H1 (cell line): ENCODE data around the gene NANOS2. TPM values are rescaled to one million over a fixed set of nuclear protein-coding genes. Genes with fewer than 3 reads are reported as not detected.

Experiments
- CTCF ChIA-PET: fragments of 300-600 bp; sonication (Branson Sonifier 250); formaldehyde crosslinking; loops from one replicate; lab custom pipeline; 2021; ENCODE audit not compliant: partially characterized antibody; lab: Charles Lee
- POLR2A ChIA-PET: fragments of 300-600 bp; sonication (Branson Sonifier 250); formaldehyde crosslinking; loops from one replicate; lab custom pipeline; 2021; ENCODE audit warnings: inconsistent platforms; ENCODE audit not compliant: partially characterized antibody; lab: Charles Lee
- DNase-seq, 2 experiments: peaks; one replicate each; pipeline versions ENCODE4 v3.0.0 to v3.0.0-alpha.2; 2010 to 2022; ENCODE audit warnings: low spot score in 2 of 2, low read depth in 1 of 2, mixed read lengths in 1 of 2
- FAIRE-seq: peaks from 2 replicates; lab custom pipeline; 2011; peaks lifted over from hg19 to GRCh38; lab: Jason Lieb, UNC
- H2AFZ ChIP-seq: 2 replicates; pipeline ENCODE4 v1.8.1; 2012; ENCODE audit warnings: low read length, inconsistent platforms
- H2AK5ac ChIP-seq: 2 replicates; pipeline ENCODE4 v1.6.1; 2013; ENCODE audit warnings: low read depth, low read length
- H2BK120ac ChIP-seq: replicated peaks from 2 replicates; pipeline ENCODE3; 2013; ENCODE audit warnings: low read depth, low read length, inconsistent platforms
- H2BK12ac ChIP-seq: 2 replicates; pipeline ENCODE4 v1.6.1; 2013; ENCODE audit warnings: low read depth, low read length
- H2BK15ac ChIP-seq: 2 replicates; pipeline ENCODE4 v1.6.1; 2013; ENCODE audit warnings: low read length
- H2BK20ac ChIP-seq: 2 replicates; pipeline ENCODE4 v1.6.1; 2013; ENCODE audit warnings: low read length
- H2BK5ac ChIP-seq: 2 replicates; pipeline ENCODE4 v1.6.1; 2013; ENCODE audit warnings: low read depth, low read length
- H3K14ac ChIP-seq: 2 replicates; pipeline ENCODE4 v1.6.1; 2013; ENCODE audit warnings: inconsistent platforms; ENCODE audit not compliant: insufficient read length
- H3K18ac ChIP-seq: 2 replicates; pipeline ENCODE4 v1.6.1; 2013; ENCODE audit warnings: low read length; ENCODE audit errors: extremely low read depth
- H3K23ac ChIP-seq: 2 replicates; pipeline ENCODE4 v1.6.1; 2013; ENCODE audit warnings: inconsistent platforms; ENCODE audit not compliant: insufficient read length
- H3K23me2 ChIP-seq: 2 replicates; pipeline ENCODE4 v1.6.1; 2013; ENCODE audit warnings: low read depth, low read length
- H3K27ac ChIP-seq: 2 replicates; pipeline ENCODE4 v1.6.1; 2011; ENCODE audit warnings: low read depth, low read length, inconsistent platforms
- H3K27me3 ChIP-seq, 4 experiments: replicated peaks in 1 of 4; 1 replicate in 1 of 4; 2 replicates in 3 of 4; pipeline versions ENCODE4 v1.6.1 to v1.8.1; 2011 to 2013; ENCODE audit warnings: low read length in 3 of 4, mild to moderate bottlenecking in 3 of 4, inconsistent platforms in 2 of 4, mixed read lengths in 2 of 4, moderate library complexity in 1 of 4; ENCODE audit not compliant: control insufficient read depth in 3 of 4, insufficient read depth in 3 of 4; ENCODE audit errors: extremely low read depth in 1 of 4
- H3K36me3 ChIP-seq, 4 experiments: 2 replicates each; pipeline versions ENCODE4 v1.6.1 to v1.8.1; 2011 to 2013; ENCODE audit warnings: mild to moderate bottlenecking in 4 of 4, low read length in 3 of 4, moderate library complexity in 2 of 4, control low read depth in 1 of 4, inconsistent platforms in 1 of 4; ENCODE audit not compliant: insufficient read depth in 4 of 4, control insufficient read depth in 2 of 4
- H3K4ac ChIP-seq: replicated peaks from 2 replicates; pipeline ENCODE3; 2013; ENCODE audit warnings: low read length, low read depth, mixed read lengths, inconsistent platforms; ENCODE audit not compliant: insufficient read length
- H3K4me1 ChIP-seq, 4 experiments: replicated peaks in 1 of 4; 1 replicate in 1 of 4; 2 replicates in 3 of 4; pipeline versions ENCODE4 v1.6.1 to v1.8.1; 2011 to 2013; ENCODE audit warnings: low read length in 3 of 4, inconsistent platforms in 2 of 4, mixed read lengths in 1 of 4; ENCODE audit not compliant: insufficient read depth in 4 of 4, control insufficient read depth in 3 of 4
- H3K4me2 ChIP-seq, 2 experiments: 2 replicates each; pipeline versions ENCODE4 v1.6.1 to v1.8.1; 2011 to 2013; ENCODE audit warnings: low read depth in 2 of 2, low read length in 2 of 2, control low read depth in 1 of 2, inconsistent platforms in 1 of 2, mild to moderate bottlenecking in 1 of 2; ENCODE audit not compliant: insufficient read depth in 1 of 2
- H3K4me3 ChIP-seq, 4 experiments: fragments of 200-600, 300-600 bp in 1 of 4; sonication (generic), shearing (Covaris generic), sonication (Bioruptor Twin) in 1 of 4; 2 replicates each; pipeline versions ENCODE4 v1.5.1 to v1.8.1; 2011 to 2016; ENCODE audit warnings: low read length in 4 of 4, low read depth in 3 of 4, control low read depth in 2 of 4, inconsistent platforms in 2 of 4, mild to moderate bottlenecking in 2 of 4, mixed read lengths in 1 of 4, moderate library complexity in 1 of 4; ENCODE audit not compliant: insufficient read depth in 2 of 4; ENCODE audit errors: extremely low read depth in 1 of 4
- H3K56ac ChIP-seq: replicated peaks from 2 replicates; pipeline ENCODE3; 2013; ENCODE audit warnings: low read depth, mild to moderate bottlenecking, mixed read lengths, low read length, inconsistent platforms; ENCODE audit not compliant: insufficient read length
- H3K79me1 ChIP-seq: 2 replicates; pipeline ENCODE4 v1.6.1; 2013; ENCODE audit warnings: low read depth, low read length, control low read depth
- H3K79me2 ChIP-seq, 2 experiments: 2 replicates each; pipeline versions ENCODE4 v1.6.1 to v1.8.1; 2012 to 2013; ENCODE audit warnings: low read length in 2 of 2, mild to moderate bottlenecking in 2 of 2, inconsistent platforms in 1 of 2; ENCODE audit not compliant: insufficient read depth in 2 of 2, control insufficient read depth in 1 of 2
- H3K9ac ChIP-seq, 4 experiments: replicated peaks in 1 of 4; 1 replicate in 1 of 4; 2 replicates in 3 of 4; pipeline versions ENCODE4 v1.6.1 to v1.8.1; 2011 to 2013; ENCODE audit warnings: low read depth in 3 of 4, low read length in 3 of 4, control low read depth in 2 of 4, mild to moderate bottlenecking in 2 of 4, moderate library complexity in 2 of 4, inconsistent platforms in 1 of 4; ENCODE audit errors: extremely low read depth in 1 of 4
- H3K9me3 ChIP-seq, 2 experiments: 2 replicates each; pipeline versions ENCODE4 v1.6.1 to v1.8.1; 2012 to 2013; ENCODE audit warnings: mild to moderate bottlenecking in 2 of 2, moderate library complexity in 2 of 2, control low read depth in 1 of 2, inconsistent platforms in 1 of 2, low read depth in 1 of 2, low read length in 1 of 2, mixed read lengths in 1 of 2; ENCODE audit not compliant: insufficient read depth in 2 of 2
- H4K20me1 ChIP-seq, 2 experiments: replicated peaks in 1 of 2; 2 replicates each; pipeline versions ENCODE3 to v1.8.1; 2011 to 2013; ENCODE audit warnings: inconsistent platforms in 2 of 2, low read length in 2 of 2, mild to moderate bottlenecking in 1 of 2; ENCODE audit not compliant: insufficient read depth in 2 of 2, control insufficient read depth in 1 of 2
- H4K5ac ChIP-seq: 2 replicates; pipeline ENCODE4 v1.6.1; 2013; ENCODE audit warnings: low read length, low read depth, mixed read lengths, inconsistent platforms; ENCODE audit not compliant: insufficient read length
- H4K8ac ChIP-seq: 2 replicates; pipeline ENCODE4 v1.8.0; 2013; ENCODE audit warnings: mild to moderate bottlenecking, moderate library complexity, low read length, inconsistent platforms; ENCODE audit not compliant: insufficient read depth; ENCODE audit errors: extremely low read depth
- H4K91ac ChIP-seq: replicated peaks from 2 replicates; pipeline ENCODE3; 2013; ENCODE audit warnings: low read length, mixed read lengths, inconsistent platforms; ENCODE audit not compliant: insufficient read length
- BACH1 ChIP-seq: IDR thresholded peaks from 2 replicates; pipeline ENCODE4 v1.6.1; 2012; ENCODE audit warnings: low read length, improper control_type of control experiment
- BCL11A ChIP-seq, 2 experiments: IDR thresholded peaks; one replicate each; pipeline ENCODE4 v1.6.1; 2011; ENCODE audit warnings: low read depth in 2 of 2, low read length in 2 of 2, mild to moderate bottlenecking in 2 of 2
- CBX5 ChIP-seq: fragments of 300-800, 300-1000 bp; sonication (generic); IDR thresholded peaks from 2 replicates; pipeline ENCODE4 v1.7.1; 2016; ENCODE audit warnings: antibody characterized with exemption, low read length, low read depth
- EGR1 ChIP-seq: IDR thresholded peaks from 2 replicates; pipeline ENCODE4 v1.6.1; 2011; ENCODE audit warnings: low read depth, low read length, borderline replicate concordance
- POLR2A ChIP-seq, 2 experiments: IDR thresholded peaks; 1 replicate in 1 of 2; 2 replicates in 1 of 2; pipeline ENCODE4 v1.6.1; 2011; ENCODE audit warnings: low read depth in 2 of 2, low read length in 2 of 2, mild to moderate bottlenecking in 2 of 2; ENCODE audit errors: control extremely low read depth in 1 of 2
- RBBP5 ChIP-seq: IDR thresholded peaks from 2 replicates; pipeline ENCODE4 v1.7.1; 2012; ENCODE audit warnings: low read depth, mild to moderate bottlenecking, inconsistent platforms, low read length, moderate library complexity, borderline replicate concordance
- SAP30 ChIP-seq: fragments of 300-600 bp; sonication (generic); IDR thresholded peaks from 2 replicates; pipeline ENCODE4 v1.7.1; 2012; ENCODE audit warnings: low read length, moderate library complexity, mild to moderate bottlenecking, inconsistent platforms; ENCODE audit not compliant: insufficient read depth, insufficient replicate concordance
- SP2 ChIP-seq: IDR thresholded peaks from 2 replicates; pipeline ENCODE4 v1.6.1; 2012; ENCODE audit warnings: mild to moderate bottlenecking, low read length, inconsistent platforms
- WGBS, 2 experiments: shearing (Covaris generic) in 1 of 2; methylation state at CpG; one replicate each; pipeline versions ENCODE4 v1.1.6 to v1.1.7; 2013 to 2015; ENCODE audit warnings: low lambda C conversion rate in 2 of 2, mixed read lengths in 2 of 2, inconsistent platforms in 1 of 2, low coverage in 1 of 2, missing lambda C conversion rate in 1 of 2; ENCODE audit not compliant: insufficient replicate concordance in 2 of 2, insufficient coverage in 1 of 2, insufficient read length in 1 of 2; ENCODE audit errors: extremely low coverage in 1 of 2, missing lambda C conversion rate in 1 of 2; 5-methylcytosine and 5-hydroxymethylcytosine counted together
- polyA plus RNA-seq, 7 experiments: library from polyadenylated mRNA; depleted of rRNA in 3 of 7; stranded (reverse) in 5 of 7; unstranded in 2 of 7; fragments of >200 nt in 5 of 7; fragments of 200-250 nt in 2 of 7; gene quantifications; 1 replicate in 5 of 7; 2 replicates in 1 of 7; 4 replicates in 1 of 7; pipeline versions ENCODE4 v1.2.1 to v1.2.3, GENCODE V29; 2011 to 2013; ENCODE audit warnings: missing spikeins in 2 of 7, mixed read lengths in 2 of 7
- total RNA-seq: library from RNA; stranded (reverse); fragmentation: NEBNext Ultra II Directional; extraction: Animal tissue kit (Norgen Biotek cat#: 25700); gene quantifications from 2 replicates; pipeline ENCODE4 v1.2.1, GENCODE V29; 2021
- TF ChIP-seq, protein P1 (sequence below): IDR thresholded peaks from 2 replicates; pipeline ENCODE4 v1.6.1; 2011; ENCODE audit warnings: low read depth, mild to moderate bottlenecking, low read length; ENCODE audit not compliant: insufficient read depth
- TF ChIP-seq, protein P2 (sequence below): IDR thresholded peaks from 2 replicates; pipeline ENCODE4 v1.6.1; 2012; ENCODE audit warnings: inconsistent platforms

The NANOS2 gene
- total and polyA plus RNA-seq, 2 of the 8 experiments (the other 6 are each of a cell fraction or from before 2014, with no cell fraction given): 0.20 TPM; not detected in 1

DNA sequence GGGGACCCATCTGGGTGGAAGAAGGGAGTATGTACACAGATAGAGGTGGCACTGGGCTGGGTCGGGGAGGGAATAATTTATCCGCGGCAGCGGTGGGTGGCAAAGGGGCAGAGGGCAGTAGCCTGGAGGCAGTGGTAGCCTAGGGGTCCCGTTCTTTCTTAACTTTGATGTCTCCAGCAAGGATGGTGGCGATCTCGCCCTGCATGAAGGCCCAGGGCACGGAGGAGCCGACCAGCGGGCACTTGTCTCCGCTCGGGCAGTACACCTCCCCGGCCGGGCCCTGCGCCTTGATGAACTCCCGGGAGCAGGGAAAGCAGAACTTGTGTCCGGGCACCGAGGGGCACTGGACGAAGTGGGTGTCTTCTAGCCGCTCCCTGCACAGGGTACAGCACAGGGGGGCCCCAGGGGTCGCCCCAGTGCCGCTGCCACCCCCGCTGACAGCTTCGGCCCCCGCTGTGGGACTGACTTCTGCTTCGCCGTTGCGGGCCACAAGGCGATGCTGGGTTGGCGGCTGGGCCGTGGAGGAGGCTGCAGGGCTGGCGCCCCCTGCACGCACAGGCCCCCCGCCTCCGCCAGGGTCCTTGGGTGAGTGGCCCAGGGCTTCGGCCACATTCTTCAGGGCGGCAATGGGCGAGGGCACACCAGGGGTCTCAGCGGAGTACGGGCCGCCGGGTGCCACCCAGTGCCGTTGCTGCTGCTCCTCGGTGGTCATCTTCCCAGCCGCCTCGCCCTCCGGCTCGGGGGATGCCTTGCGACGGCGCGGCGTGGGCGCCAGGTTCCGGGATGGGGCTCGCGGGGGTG, 30.5 kb downstream of the NANOS2 start:
- Histone ChIP-seq H3K27me3 (no peaks in the 10 kb centered on the region), H3K4ac (no peak overlapping the region), H3K9ac (no peak overlapping the region), H2BK5ac (no peak overlapping the region), H2BK120ac (no peak overlapping the region), H2BK20ac (no peak overlapping the region), H3K4me1 (peaks cover 6 to 28% (median 18%) of the 10 kb centered on the region in 4 experiments), H4K20me1 (peaks cover 3 to 12% of the 10 kb centered on the region in 2 experiments), H2BK15ac (no peak overlapping the region), H2AFZ (no peak overlapping the region), H4K5ac (no peak overlapping the region), H3K14ac (no peak overlapping the region), H3K4me3 (0 out of 8 replicates have a peak overlapping the region, but pooled peaks of 1 of the 4 experiments have one; percentile 80), H3K79me1 (0 out of 2 replicates have a peak, but pooled peaks cover 2% of the 10 kb centered on the region), H3K23me2 (peaks cover 11% of the 10 kb centered on the region; the same call in 1 of the 2 replicates), H4K8ac (peak overlapping the region; percentile 28; the same call in 1 of the 2 replicates), H2AK5ac (no peak overlapping the region), H3K36me3 (peaks cover 0 to 7% (median 0%) of the 10 kb centered on the region in 4 experiments; a peak in 1 of 8 replicates), H3K27ac (no peak overlapping the region), H3K23ac (no peak overlapping the region), H3K18ac (no peak overlapping the region), H3K79me2 (no peaks in the 10 kb centered on the region; a peak in 1 of 4 replicates), H3K4me2 (peak overlapping the region; percentile 49 to 76; a peak in 2 of 4 replicates), H4K91ac (no peak overlapping the region), H3K9me3 (no peaks in the 10 kb centered on the region), H3K56ac (no peak overlapping the region), H2BK12ac (no peak overlapping the region)
- DNase-seq: no peak
- WGBS, 2 experiments: 92% methylated on average over 49 of the region's 57 CpGs; no CpG with 5 or more reads in 1 of the 2 experiments
- FAIRE-seq: no peak
- CTCF ChIA-PET: interaction anchor here (0.6 to 10.7 kb wide), 10 partner anchors 9 to 194 kb away, joined by 3 to 208 read pairs (median 4); partner anchors contain the start of genes FOXA3, MYPOP and SYMPK
- POLR2A ChIA-PET: interaction anchor here (1.0 to 9.8 kb wide), 3 partner anchors 16 to 91 kb away, joined by 4 to 277 read pairs (median 9); partner anchors contain the start of genes DMWD, FOXA3 and SYMPK
- TF ChIP-seq, protein P1, sequence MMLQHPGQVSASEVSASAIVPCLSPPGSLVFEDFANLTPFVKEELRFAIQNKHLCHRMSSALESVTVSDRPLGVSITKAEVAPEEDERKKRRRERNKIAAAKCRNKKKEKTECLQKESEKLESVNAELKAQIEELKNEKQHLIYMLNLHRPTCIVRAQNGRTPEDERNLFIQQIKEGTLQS: no peak
- TF ChIP-seq BACH1 (no peak), POLR2A (IDR thresholded peaks at IDR 0.05; ENCODE audit: control extremely low read depth in 1 of 2, low read depth in 2 of 2, low read length in 2 of 2) (no peak), EGR1 (no peak), CBX5 (no peak), RBBP5 (no peak), SP2 (no peak), SAP30 (no peak), BCL11A (IDR thresholded peaks at IDR 0.05; ENCODE audit: low read depth in 2 of 2, low read length in 2 of 2) (no peak)
- TF ChIP-seq, protein P2, sequence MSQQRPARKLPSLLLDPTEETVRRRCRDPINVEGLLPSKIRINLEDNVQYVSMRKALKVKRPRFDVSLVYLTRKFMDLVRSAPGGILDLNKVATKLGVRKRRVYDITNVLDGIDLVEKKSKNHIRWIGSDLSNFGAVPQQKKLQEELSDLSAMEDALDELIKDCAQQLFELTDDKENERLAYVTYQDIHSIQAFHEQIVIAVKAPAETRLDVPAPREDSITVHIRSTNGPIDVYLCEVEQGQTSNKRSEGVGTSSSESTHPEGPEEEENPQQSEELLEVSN: no peak
